ENCODE data around the gene AFF1.
"Not testable (repeated sequence)": the region's sequence is repeated elsewhere in the genome, so short reads cannot be mapped to it uniquely, and the experiment has no call there.

Gene AFF1

GRCh38 chr4:86978709-86979108, 43.9 kb downstream of the AFF1 start:
- no peak for DNase-seq

DNA sequence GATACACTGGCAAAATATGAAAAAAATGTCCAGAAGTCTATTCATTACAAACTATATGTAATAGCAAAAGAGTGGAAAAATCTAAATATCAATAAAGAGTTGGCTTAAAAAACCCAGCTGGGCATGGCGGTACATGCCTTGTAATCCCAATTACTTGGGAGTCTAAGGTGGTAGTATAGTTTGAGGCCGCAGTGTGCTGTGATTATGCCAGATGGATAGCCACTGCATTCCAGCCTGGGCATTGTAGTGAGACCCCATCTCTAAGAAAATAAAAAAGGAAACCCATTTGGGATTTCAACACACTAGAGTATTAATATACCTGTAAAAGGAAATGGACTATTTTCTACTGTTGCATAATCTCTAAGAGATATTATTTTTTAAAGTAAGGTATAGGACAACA, 45.4 kb downstream of the AFF1 start:
- no peak for DNase-seq

GRCh38 chr4:86981789-86982188, 47.0 kb downstream of the AFF1 start:
- DNase-seq = no peak

DNA sequence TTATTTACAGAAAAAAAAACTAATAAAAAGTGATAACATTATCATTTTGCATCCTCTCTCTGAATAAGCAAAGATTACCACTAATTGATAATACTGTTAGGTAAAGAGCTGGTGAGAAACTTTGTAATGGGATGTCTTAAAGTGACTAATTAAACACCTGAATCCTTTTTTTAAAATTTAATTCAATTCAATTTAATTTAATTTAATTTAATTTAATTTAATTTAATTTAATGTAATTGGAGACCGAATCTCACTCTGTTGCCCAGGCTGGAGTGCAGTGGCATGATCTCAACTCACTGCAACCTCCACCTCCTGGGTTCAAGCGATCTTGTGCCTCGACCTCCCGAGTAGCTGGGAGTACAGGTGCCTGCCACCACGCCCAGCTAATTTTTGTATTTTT, 51.0 kb downstream of the AFF1 start:
- not testable (repeated sequence) for DNase-seq

GRCh38 chr4:86989658-86990057, 54.8 kb downstream of the AFF1 start:
- DNase-seq = not testable (repeated sequence)

- no peak for DNase-seq
Measured at GRCh38 chr4:86990510-86990909, 55.7 kb downstream of the AFF1 start.

DNA sequence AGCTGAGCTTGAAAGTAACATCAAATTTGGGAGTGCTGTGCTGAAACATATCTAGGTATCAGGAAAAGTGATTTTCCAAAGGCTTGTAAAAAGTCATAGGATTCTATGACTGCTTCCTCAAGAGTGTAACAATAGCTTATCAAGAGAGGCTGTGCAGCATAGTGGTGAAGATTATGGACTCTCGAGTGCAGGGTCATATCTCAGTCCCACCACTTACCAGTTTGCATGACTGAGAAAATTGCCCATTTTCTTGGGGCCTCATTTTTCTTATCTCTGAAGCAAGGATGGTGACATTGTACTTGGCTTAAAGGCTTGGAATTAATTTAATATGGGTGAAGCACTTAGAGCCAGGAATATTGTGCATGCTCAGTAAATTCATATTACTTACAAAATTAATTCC, 57.2 kb downstream of the AFF1 start:
- no peak for DNase-seq

DNA sequence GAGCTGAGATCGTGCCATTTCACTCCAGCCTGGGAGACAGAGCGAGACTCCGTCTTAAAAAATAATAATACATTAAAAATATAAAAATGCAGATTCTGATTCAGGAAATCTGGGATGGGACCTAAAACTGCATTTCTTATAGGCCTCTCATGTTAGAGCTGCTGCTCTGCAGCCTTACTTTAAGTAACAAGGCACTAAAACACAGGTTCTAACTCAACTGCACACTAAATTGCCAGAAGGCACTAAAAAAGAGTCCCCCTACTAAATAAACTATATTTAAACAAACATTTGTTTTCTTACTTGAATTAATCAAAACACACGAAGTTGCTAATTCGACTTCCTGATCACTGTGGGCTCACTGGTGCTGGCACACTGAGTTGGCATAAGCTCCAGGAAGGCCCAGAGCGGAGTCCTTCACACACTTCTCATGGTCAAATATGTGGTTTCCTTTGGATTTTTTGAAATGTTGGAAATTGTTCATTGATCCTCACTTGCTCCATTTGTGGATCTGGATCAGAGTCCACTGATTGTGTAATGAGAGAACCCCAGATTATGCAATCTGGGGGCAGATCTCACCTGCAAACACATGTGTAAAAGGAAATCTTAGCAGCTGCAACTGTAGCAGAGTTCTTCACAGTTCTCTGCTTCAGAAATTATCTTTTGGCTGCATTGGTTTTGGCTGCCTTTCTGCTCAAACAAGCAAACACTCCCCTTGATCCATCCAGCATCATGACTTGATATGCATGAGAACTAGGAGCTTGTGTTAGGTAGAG, 59.3 kb downstream of the AFF1 start:
- DNase-seq = no peak

DNA sequence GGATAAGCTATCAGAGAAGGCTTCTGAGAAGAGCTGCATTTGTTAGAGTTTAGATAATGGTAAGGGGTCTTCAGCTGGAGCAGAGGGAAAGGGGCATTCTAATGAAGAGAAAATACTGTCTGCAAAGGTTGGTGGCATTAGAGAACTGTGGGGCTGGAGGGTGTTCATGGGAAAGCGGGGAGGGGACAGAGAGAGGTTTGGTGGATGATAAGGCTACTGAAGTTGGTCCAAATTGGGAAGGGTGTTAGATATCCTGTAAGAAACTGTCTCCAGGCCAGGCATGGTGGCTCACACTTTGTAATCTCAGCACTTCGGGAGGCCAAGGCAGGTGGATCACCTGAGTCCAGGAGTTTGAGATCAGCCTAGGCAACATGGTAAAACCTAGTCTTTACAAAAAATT, 59.9 kb downstream of the AFF1 start:
- DNase-seq = no peak

DNA sequence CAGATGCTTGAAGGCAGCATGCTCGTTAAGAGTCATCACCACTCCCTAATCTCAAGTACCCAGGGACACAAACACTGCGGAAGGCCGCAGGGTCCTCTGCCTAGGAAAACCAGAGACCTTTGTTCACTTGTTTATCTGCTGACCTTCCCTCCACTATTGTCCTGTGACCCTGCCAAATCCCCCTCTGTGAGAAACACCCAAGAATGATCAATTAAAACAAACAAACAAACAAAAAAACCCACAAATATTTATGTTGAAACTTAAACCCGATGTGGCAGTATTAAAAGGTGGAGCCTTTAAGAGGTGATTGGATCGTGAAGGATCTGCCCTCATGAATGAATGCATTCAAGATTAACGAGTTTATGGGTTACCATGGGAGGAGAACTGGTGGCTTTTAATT, 61.7 kb downstream of the AFF1 start:
- DNase-seq = not testable (repeated sequence)

DNA sequence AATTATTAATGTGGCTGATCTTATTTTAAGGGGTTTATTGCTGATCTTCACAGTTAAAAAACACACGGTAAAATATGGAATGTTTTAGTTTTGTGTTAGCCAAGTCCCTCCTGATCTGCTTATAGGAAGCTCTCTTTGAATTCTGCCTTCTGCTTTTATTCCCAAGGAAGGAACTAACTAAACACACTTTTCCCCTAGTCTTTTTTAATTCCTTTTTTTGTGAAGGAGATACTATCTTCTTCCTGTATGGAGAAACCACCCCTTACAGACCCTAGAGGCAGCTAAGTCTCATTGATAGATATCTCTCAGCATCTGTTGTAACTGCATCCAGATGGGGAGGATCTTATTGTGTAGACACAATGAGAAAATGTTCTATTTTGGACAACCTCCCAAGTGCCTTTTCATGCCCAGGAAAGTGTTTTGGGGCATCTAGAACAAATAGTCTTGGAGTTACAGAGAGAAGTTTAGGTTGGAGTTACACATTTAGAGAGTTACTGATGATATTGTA, 64.4 kb downstream of the AFF1 start:
- no peak for DNase-seq

DNA sequence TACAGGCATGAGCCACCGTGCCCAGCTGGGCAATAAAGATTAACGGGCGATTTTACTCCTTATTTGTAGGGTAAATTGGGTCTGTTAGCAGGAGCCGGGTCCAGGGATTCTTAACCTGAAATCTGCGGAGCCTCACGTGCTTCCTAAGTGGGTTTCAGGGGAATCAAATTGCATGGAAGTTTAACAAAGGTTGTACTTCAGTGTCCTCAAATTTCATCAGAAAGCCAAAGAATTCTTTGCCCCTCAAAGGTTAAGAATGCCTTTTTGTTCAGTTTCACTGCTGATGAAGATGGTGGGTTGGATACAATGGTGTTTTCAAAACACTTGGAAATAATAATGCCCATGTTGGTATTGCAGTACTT, 67.9 kb downstream of the AFF1 start:
- no peak for DNase-seq

DNA sequence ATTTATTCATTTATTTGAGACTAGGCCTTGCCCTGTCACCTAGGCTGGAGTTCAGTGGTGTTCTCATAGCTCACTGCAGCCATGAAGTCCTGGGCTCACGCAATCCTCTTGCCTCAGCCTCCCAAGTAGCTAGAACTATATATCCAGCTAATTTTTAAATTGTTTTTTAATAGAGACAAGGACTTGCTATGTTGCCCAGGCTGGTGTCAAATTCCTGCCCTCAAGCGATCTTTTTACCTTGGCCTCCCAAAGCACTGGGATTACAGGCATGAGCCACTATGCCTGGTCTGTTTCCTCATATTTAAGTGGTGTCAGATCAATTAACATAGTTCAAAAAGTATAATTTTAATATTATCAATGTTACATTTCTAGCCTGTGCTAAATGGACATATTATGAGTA, 68.5 kb downstream of the AFF1 start:
- DNase-seq = no peak

GRCh38 chr4:87005369-87005689, 70.5 kb downstream of the AFF1 start:
- DNase-seq = no peak

DNA sequence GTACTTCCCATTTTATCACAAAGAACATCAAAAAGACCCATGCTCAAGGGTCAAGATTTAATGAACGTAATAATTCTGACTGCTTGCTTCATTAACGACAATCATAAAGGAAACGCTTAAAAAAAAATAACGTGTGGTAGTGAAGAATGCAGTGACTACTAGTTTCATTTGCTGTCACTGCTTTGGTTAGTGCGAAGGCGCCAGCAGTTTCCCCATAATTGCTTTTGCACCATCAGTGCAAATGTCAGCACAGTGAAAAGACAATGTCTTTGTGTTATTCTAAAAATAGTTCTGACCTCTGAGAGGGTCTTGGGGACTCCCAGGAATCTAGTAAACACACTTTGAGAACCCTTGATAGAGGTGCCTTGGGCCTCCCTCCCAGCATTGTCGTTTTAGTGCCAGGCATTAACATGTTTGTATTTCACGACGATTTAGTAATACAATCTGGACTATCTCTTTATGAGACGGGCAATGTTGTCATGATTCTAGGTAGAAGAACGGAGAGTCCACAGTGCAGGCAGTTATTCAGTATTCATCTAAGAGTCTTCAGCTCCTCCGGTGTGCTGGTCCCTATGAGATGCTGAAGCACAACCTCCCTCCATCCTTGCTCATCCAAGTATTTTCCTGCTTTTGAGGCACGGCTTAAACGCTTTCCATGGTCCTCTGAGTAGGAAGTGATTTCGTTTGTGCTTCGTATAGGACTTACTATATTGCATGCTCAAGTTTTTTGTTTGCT, 71.0 kb downstream of the AFF1 start:
- no peak for DNase-seq

DNA sequence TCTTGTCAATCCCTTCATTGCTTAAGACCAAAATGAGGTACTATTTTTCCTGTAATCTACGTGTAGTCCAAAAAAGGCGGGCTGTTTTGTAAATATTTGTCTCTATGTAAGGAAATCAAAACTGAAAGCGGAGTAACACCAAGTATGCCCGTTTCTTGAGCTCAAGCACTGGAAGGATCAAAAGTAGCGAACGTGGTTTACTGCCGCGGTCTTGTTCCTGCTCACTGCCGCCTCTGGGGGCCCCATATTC, 71.5 kb downstream of the AFF1 start:
- DNase-seq = no peak

- DNase-seq = peak; percentile 67
Measured at GRCh38 chr4:87006676-87007527, 72.1 kb downstream of the AFF1 start.

- no peak for DNase-seq
Measured at GRCh38 chr4:87007528-87008446, 73.0 kb downstream of the AFF1 start.

- DNase-seq = no peak
Measured at GRCh38 chr4:87009095-87009648, 74.4 kb downstream of the AFF1 start.

DNA sequence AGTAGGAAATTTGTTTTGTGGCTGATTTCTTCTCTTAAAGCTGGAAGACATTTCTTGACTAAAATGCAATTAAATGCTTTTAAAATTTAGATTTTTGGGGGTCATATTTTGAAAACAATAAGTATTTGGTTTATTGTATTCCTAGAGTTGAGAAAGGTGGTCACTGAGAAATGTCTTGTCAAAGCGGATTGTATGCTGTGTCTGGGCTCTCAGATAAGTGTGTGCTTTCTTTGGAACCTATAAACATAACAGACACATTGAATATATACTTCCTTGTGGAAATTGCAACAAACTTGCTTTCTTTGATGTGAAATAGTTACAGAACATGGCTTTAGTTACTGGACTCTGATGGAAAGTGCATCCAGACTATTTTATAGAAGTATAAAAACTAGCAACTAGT, 75.4 kb downstream of the AFF1 start:
- DNase-seq = no peak

GRCh38 chr4:87011340-87012034, 76.7 kb downstream of the AFF1 start:
- DNase-seq = no peak
